ENCODE data around the gene IZUMO1.

- TF ChIP-seq CTCF (IDR thresholded peaks at IDR 0.05) (no peak), POLR2A (IDR thresholded peaks at IDR 0.05) (no peak)
Measured at GRCh38 chr19:48708471-48708870, 38.2 kb downstream of the IZUMO1 start.

Data from uterus (tissue), 2 donors.